Glutamatergic neuron (in vitro differentiated cells): Measurements from ENCODE around the gene ARL8A. TPM values are rescaled to one million over a fixed set of nuclear protein-coding genes. Genes with fewer than 3 reads are reported as not detected.

Experiments used
- DNase-seq: peaks from one replicate; pipeline ENCODE4 v3.0.0; 2022
- H3K27ac Mint-ChIP-seq: one replicate; pipeline ENCODE4 v1.8.0; 2020; ENCODE audit warnings: mild to moderate bottlenecking, mixed read lengths, inconsistent platforms; ENCODE audit not compliant: unreplicated experiment
- H3K27me3 Mint-ChIP-seq: one replicate; pipeline ENCODE4 v1.8.0; 2020; ENCODE audit warnings: mild to moderate bottlenecking, moderate library complexity, mixed read lengths, inconsistent platforms; ENCODE audit not compliant: unreplicated experiment
- H3K36me3 Mint-ChIP-seq: one replicate; pipeline ENCODE4 v1.8.0; 2020; ENCODE audit warnings: mild to moderate bottlenecking, mixed read lengths, inconsistent platforms; ENCODE audit not compliant: unreplicated experiment
- H3K4me1 Mint-ChIP-seq: one replicate; pipeline ENCODE4 v1.8.0; 2020; ENCODE audit warnings: mild to moderate bottlenecking, low read depth, mixed read lengths, inconsistent platforms; ENCODE audit not compliant: unreplicated experiment
- H3K4me3 Mint-ChIP-seq: one replicate; pipeline ENCODE4 v1.8.0; 2020; ENCODE audit warnings: mild to moderate bottlenecking, mixed read lengths, inconsistent platforms; ENCODE audit not compliant: unreplicated experiment
- H3K9me3 Mint-ChIP-seq: one replicate; pipeline ENCODE4 v1.8.0; 2020; ENCODE audit warnings: mild to moderate bottlenecking, moderate library complexity, mixed read lengths, inconsistent platforms; ENCODE audit not compliant: unreplicated experiment
- CTCF ChIP-seq: fragments of 200-600 bp; sonication (generic); IDR thresholded peaks from one replicate; pipeline ENCODE4 v1.5.0; 2021; ENCODE audit not compliant: partially characterized antibody, unreplicated experiment
- total RNA-seq: library from RNA; stranded (reverse); fragmentation: NEBNext Ultra II Directional; extraction: Animal tissue kit (Norgen Biotek cat#: 25700); gene quantifications from one replicate; pipeline ENCODE4 v1.2.1, GENCODE V29; 2021; ENCODE audit not compliant: unreplicated experiment

ARL8A gene
- total RNA-seq, 1 donor from 2014 or later: 160 TPM

- no peak overlapping the region for H3K27ac Mint-ChIP-seq
Measured at GRCh38 chr1:202110977-202111376, 33.6 kb downstream of the ARL8A start.

GRCh38 chr1:202107801-202108731, 36.5 kb downstream of the ARL8A start:
- no peak for DNase-seq
- Mint-ChIP-seq H3K9me3 (peaks cover 7% of the 10 kb centered on the region), H3K4me1 (peaks cover 6% of the 10 kb centered on the region), H3K27ac (no peak overlapping the region), H3K36me3 (no peaks in the 10 kb centered on the region), H3K27me3 (no peaks in the 10 kb centered on the region), H3K4me3 (no peak overlapping the region)
- TF ChIP-seq CTCF: no peak

More at GRCh38 chr1:202110977-202111376, 33.6 kb downstream of the ARL8A start:
- Mint-ChIP-seq H3K9me3 (peaks cover 4% of the 10 kb centered on the region), H3K27me3 (no peaks in the 10 kb centered on the region), H3K4me3 (no peak overlapping the region), H3K36me3 (no peaks in the 10 kb centered on the region), H3K4me1 (peaks cover 9% of the 10 kb centered on the region)
- no peak for TF ChIP-seq CTCF
- DNase-seq: no peak

- no peak overlapping the region for H3K27ac Mint-ChIP-seq
- H3K4me3 Mint-ChIP-seq: no peak overlapping the region
- H3K36me3 Mint-ChIP-seq: no peaks in the 10 kb centered on the region
- no peak for TF ChIP-seq CTCF
- H3K4me1 Mint-ChIP-seq: peaks cover 6% of the 10 kb centered on the region
- peaks cover 7% of the 10 kb centered on the region for H3K9me3 Mint-ChIP-seq
- DNase-seq: no peak
- no peaks in the 10 kb centered on the region for H3K27me3 Mint-ChIP-seq
Measured at GRCh38 chr1:202107321-202107761, 37.2 kb downstream of the ARL8A start.

- DNase-seq: no peak
- H3K36me3 Mint-ChIP-seq: no peaks in the 10 kb centered on the region
- TF ChIP-seq CTCF: no peak
- H3K9me3 Mint-ChIP-seq: peaks cover 7% of the 10 kb centered on the region
- H3K4me3 Mint-ChIP-seq: no peak overlapping the region
- no peaks in the 10 kb centered on the region for H3K27me3 Mint-ChIP-seq
- H3K27ac Mint-ChIP-seq: no peak overlapping the region
- peaks cover 6% of the 10 kb centered on the region for H3K4me1 Mint-ChIP-seq
Measured at GRCh38 chr1:202106340-202107254, 37.9 kb downstream of the ARL8A start.
